Anterior cingulate cortex (tissue), 58 donors: ENCODE measurements around the gene CDC42BPB.

Experiments
- DNase-seq, 58 donors: peaks; one replicate each; lab custom pipeline; 2025; lab: John Stamatoyannopoulos, UW

CDC42BPB gene

GRCh38 chr14:103021684-103022001 is 35.7 kb downstream of the CDC42BPB start:
- no peak for DNase-seq

GRCh38 chr14:103020271-103021170 is 36.8 kb downstream of the CDC42BPB start:
- DNase-seq: no peak

- peak in 12 of 58 donors; percentile 29 to 60 (median 45) for DNase-seq
Measured at GRCh38 chr14:103019826-103020225, 37.5 kb downstream of the CDC42BPB start.

GRCh38 chr14:103019236-103019635 is 38.1 kb downstream of the CDC42BPB start:
- DNase-seq: no peak

- no peak for DNase-seq
Measured at GRCh38 chr14:103016594-103016993, 40.8 kb downstream of the CDC42BPB start.

- peak in 5 of 58 donors; percentile 17 to 56 (median 45) for DNase-seq
Measured at GRCh38 chr14:103016071-103016470, 41.3 kb downstream of the CDC42BPB start.

GRCh38 chr14:103015426-103015825 is 41.9 kb downstream of the CDC42BPB start:
- no peak for DNase-seq

- peak in 1 of 58 donors; percentile 34 for DNase-seq
Measured at GRCh38 chr14:103014466-103015228, 42.7 kb downstream of the CDC42BPB start.

GRCh38 chr14:103013028-103013427 is 44.3 kb downstream of the CDC42BPB start:
- DNase-seq: no peak

- no peak for DNase-seq
Measured at GRCh38 chr14:103009559-103009958, 47.8 kb downstream of the CDC42BPB start.

GRCh38 chr14:103008768-103009357 is 48.5 kb downstream of the CDC42BPB start:
- no peak for DNase-seq

- no peak for DNase-seq
Measured at GRCh38 chr14:103008126-103008525, 49.2 kb downstream of the CDC42BPB start.

- peak in 48 of 58 donors; percentile 24 to 91 (median 70) for DNase-seq
Measured at GRCh38 chr14:103007555-103007954, 49.8 kb downstream of the CDC42BPB start.

GRCh38 chr14:103006991-103007520 is 50.3 kb downstream of the CDC42BPB start:
- no peak for DNase-seq

GRCh38 chr14:103006106-103006505 is 51.2 kb downstream of the CDC42BPB start:
- DNase-seq: no peak

- DNase-seq: no peak
Measured at GRCh38 chr14:103003850-103004249, 53.5 kb downstream of the CDC42BPB start.

- DNase-seq: no peak
Measured at GRCh38 chr14:103003351-103003615, 54.1 kb downstream of the CDC42BPB start.

GRCh38 chr14:103002578-103003350 is 54.6 kb downstream of the CDC42BPB start:
- no peak for DNase-seq

GRCh38 chr14:103001651-103002396 is 55.5 kb downstream of the CDC42BPB start:
- no peak for DNase-seq

GRCh38 chr14:103001226-103001625 is 56.1 kb downstream of the CDC42BPB start:
- DNase-seq: peak in 39 of 58 donors; percentile 19 to 85 (median 58)
